ENCODE results near the gene SERPING1.

The SERPING1 gene

DNA sequence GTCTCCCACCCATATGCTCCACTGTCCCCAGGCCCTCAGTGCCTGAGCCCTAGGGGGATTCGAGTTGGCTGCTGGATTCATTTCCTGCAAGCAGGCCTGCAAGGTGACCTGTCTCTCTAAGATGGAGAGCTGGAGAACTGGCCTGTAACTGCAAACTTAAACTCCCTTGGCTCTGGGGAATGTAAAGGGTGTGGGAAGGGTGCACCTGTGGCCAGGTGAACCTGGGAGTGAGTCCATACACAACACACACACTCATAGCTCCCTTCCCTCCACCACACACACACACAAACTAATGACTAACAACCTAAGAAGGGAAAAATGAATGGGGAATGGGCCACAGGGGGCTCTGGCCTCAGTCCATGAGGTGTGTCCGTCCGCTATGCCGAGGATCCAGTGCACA, 45.5 kb upstream of the SERPING1 start:
- Histone ChIP-seq H4K20me1 (ENCODE audit: insufficient read depth, low read length) (no peaks in the 10 kb centered on the region), H3K9me2 (ENCODE audit: low read depth, low read length) (no peaks in the 10 kb centered on the region), H3F3A (ENCODE audit: insufficient read depth, low read length) (no peaks in the 10 kb centered on the region), H3K4me1 (ENCODE audit: insufficient read depth, low read length, severe bottlenecking) (no peaks in the 10 kb centered on the region), H3K4me2 (ENCODE audit: low read length) (no peak overlapping the region), H3K79me2 (ENCODE audit: insufficient read depth, low read length) (no peaks in the 10 kb centered on the region), H3K9ac (ENCODE audit: low read length) (no peak overlapping the region), H3K27me3 (ENCODE audit: insufficient read depth, low read length) (no peaks in the 10 kb centered on the region), H3K36me3 (ENCODE audit: insufficient read depth, low read length) (peaks cover 33% of the 10 kb centered on the region), H3K27ac (ENCODE audit: low read depth, low read length, poor library complexity, severe bottlenecking) (no peak overlapping the region), H2AFZ (ENCODE audit: low read length) (no peak overlapping the region), H3K4me3 (ENCODE audit: low read depth, low read length, poor library complexity, severe bottlenecking) (no peak overlapping the region), H3K9me3 (ENCODE audit: low read length) (no peaks in the 10 kb centered on the region)
- no peak for TF ChIP-seq EZH2 (IDR thresholded peaks at IDR 0.05; ENCODE audit: borderline replicate concordance, low read length)

DNA sequence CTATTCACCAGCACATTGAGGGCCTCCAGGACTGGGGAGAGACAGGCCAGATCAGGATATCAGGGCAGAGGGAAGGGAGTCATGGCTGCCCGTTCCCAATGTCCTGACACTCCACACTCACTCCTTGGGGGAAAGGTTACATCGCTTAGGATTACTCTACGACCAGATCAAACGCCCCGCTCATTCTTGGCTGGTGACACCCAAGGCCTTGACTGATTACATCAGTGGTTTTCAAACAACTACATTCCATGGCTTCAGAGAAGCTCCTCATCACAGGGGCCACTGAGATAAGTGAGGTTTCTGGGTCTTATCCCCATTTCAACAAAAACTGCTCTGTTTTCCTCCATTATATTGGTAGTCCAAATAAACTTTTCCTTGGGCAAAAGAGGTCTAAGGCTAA, 45.0 kb upstream of the SERPING1 start:
- H3K4me3 ChIP-seq (ENCODE audit: low read depth, low read length, poor library complexity, severe bottlenecking): no peak overlapping the region
- H3K27ac ChIP-seq (ENCODE audit: low read depth, low read length, poor library complexity, severe bottlenecking): no peak overlapping the region
- H3K9me2 ChIP-seq (ENCODE audit: low read depth, low read length): no peaks in the 10 kb centered on the region
- H3K36me3 ChIP-seq (ENCODE audit: insufficient read depth, low read length): peaks cover 33% of the 10 kb centered on the region
- no peaks in the 10 kb centered on the region for H3K9me3 ChIP-seq (ENCODE audit: low read length)
- H4K20me1 ChIP-seq (ENCODE audit: insufficient read depth, low read length): no peaks in the 10 kb centered on the region
- no peak overlapping the region for H2AFZ ChIP-seq (ENCODE audit: low read length)
- no peaks in the 10 kb centered on the region for H3K79me2 ChIP-seq (ENCODE audit: insufficient read depth, low read length)
- no peaks in the 10 kb centered on the region for H3F3A ChIP-seq (ENCODE audit: insufficient read depth, low read length)
- no peak for TF ChIP-seq EZH2 (IDR thresholded peaks at IDR 0.05; ENCODE audit: borderline replicate concordance, low read length)
- no peak overlapping the region for H3K4me2 ChIP-seq (ENCODE audit: low read length)
- no peaks in the 10 kb centered on the region for H3K27me3 ChIP-seq (ENCODE audit: insufficient read depth, low read length)
- H3K4me1 ChIP-seq (ENCODE audit: insufficient read depth, low read length, severe bottlenecking): no peaks in the 10 kb centered on the region
- H3K9ac ChIP-seq (ENCODE audit: low read length): no peak overlapping the region

DNA sequence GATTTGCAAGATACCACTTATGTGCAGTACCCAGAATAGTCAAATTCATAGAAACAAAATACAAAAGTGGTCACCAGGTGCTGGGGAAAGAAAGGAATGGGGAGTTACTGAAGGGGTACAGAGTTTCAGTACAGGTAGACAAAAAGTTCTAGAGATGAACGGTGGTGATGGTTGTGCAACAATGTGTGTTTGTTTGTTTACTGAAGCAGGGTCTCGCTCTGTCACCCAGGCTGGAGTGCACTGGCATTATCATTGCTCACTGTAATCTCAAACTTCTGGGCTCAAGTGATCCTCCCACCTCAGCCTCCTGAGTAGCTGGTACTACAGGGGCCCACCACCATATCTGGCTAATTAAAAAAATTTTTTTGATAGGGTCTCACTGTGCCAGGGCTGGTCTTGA, 42.1 kb upstream of the SERPING1 start:
- TF ChIP-seq EZH2 (IDR thresholded peaks at IDR 0.05; ENCODE audit: borderline replicate concordance, low read length): no peak
- TF ChIP-seq, protein P1, sequence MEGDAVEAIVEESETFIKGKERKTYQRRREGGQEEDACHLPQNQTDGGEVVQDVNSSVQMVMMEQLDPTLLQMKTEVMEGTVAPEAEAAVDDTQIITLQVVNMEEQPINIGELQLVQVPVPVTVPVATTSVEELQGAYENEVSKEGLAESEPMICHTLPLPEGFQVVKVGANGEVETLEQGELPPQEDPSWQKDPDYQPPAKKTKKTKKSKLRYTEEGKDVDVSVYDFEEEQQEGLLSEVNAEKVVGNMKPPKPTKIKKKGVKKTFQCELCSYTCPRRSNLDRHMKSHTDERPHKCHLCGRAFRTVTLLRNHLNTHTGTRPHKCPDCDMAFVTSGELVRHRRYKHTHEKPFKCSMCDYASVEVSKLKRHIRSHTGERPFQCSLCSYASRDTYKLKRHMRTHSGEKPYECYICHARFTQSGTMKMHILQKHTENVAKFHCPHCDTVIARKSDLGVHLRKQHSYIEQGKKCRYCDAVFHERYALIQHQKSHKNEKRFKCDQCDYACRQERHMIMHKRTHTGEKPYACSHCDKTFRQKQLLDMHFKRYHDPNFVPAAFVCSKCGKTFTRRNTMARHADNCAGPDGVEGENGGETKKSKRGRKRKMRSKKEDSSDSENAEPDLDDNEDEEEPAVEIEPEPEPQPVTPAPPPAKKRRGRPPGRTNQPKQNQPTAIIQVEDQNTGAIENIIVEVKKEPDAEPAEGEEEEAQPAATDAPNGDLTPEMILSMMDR (IDR thresholded peaks at IDR 0.05; ENCODE audit: low read length): no peak
- peaks cover 35% of the 10 kb centered on the region for H3K36me3 ChIP-seq (ENCODE audit: insufficient read depth, low read length)

DNA sequence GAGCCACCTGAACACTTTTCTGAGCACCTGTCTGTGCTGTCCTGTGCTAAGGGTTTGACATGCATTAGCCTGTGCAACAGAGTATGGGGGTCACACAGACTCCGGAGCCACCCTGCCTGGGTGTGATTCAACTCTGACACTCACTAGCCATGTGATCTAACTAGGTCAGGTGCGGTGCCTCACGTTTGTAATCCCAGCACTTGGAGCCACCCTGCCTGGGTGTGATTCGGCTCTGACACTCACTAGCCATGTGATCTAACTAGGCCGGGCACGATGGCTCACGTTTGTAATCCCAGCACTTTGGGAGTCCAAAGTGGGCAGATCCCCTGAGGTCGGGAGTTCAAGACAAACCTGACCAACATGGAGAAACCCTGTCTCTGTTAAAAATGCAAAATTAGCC, 41.4 kb upstream of the SERPING1 start:
- Histone ChIP-seq H3K27ac (ENCODE audit: low read depth, low read length, poor library complexity, severe bottlenecking) (no peak overlapping the region), H3K27me3 (ENCODE audit: insufficient read depth, low read length) (no peaks in the 10 kb centered on the region), H3K36me3 (ENCODE audit: insufficient read depth, low read length) (peaks cover 29% of the 10 kb centered on the region), H3K4me3 (ENCODE audit: low read depth, low read length, poor library complexity, severe bottlenecking) (no peak overlapping the region), H4K20me1 (ENCODE audit: insufficient read depth, low read length) (no peaks in the 10 kb centered on the region), H3K9me3 (ENCODE audit: low read length) (no peaks in the 10 kb centered on the region), H3K4me1 (ENCODE audit: insufficient read depth, low read length, severe bottlenecking) (no peaks in the 10 kb centered on the region), H3K79me2 (ENCODE audit: insufficient read depth, low read length) (no peaks in the 10 kb centered on the region), H2AFZ (ENCODE audit: low read length) (no peak overlapping the region), H3F3A (ENCODE audit: insufficient read depth, low read length) (no peaks in the 10 kb centered on the region), H3K9ac (ENCODE audit: low read length) (no peak overlapping the region), H3K9me2 (ENCODE audit: low read depth, low read length) (no peaks in the 10 kb centered on the region), H3K4me2 (ENCODE audit: low read length) (no peak overlapping the region)
- TF ChIP-seq EZH2 (IDR thresholded peaks at IDR 0.05; ENCODE audit: borderline replicate concordance, low read length): no peak
- TF ChIP-seq, protein P1 (IDR thresholded peaks at IDR 0.05; ENCODE audit: low read length): no peak

More for the DNA sequence above, 42.1 kb upstream of the SERPING1 start:
- Histone ChIP-seq H3F3A (ENCODE audit: insufficient read depth, low read length) (no peaks in the 10 kb centered on the region), H3K9me3 (ENCODE audit: low read length) (no peaks in the 10 kb centered on the region), H3K4me3 (ENCODE audit: low read depth, low read length, poor library complexity, severe bottlenecking) (no peak overlapping the region), H2AFZ (ENCODE audit: low read length) (no peak overlapping the region), H3K9ac (ENCODE audit: low read length) (no peak overlapping the region), H3K27ac (ENCODE audit: low read depth, low read length, poor library complexity, severe bottlenecking) (no peak overlapping the region), H3K4me2 (ENCODE audit: low read length) (no peak overlapping the region), H3K9me2 (ENCODE audit: low read depth, low read length) (no peaks in the 10 kb centered on the region), H3K4me1 (ENCODE audit: insufficient read depth, low read length, severe bottlenecking) (no peaks in the 10 kb centered on the region), H4K20me1 (ENCODE audit: insufficient read depth, low read length) (no peaks in the 10 kb centered on the region), H3K27me3 (ENCODE audit: insufficient read depth, low read length) (no peaks in the 10 kb centered on the region), H3K79me2 (ENCODE audit: insufficient read depth, low read length) (no peaks in the 10 kb centered on the region)

Data from OCI-LY1 (cell line).